Measurements from ENCODE around the gene ZBTB46. TPM values are rescaled to one million over a fixed set of nuclear protein-coding genes. Genes with fewer than 3 reads are reported as not detected.
"Not testable (repeated sequence)": the region's sequence is repeated elsewhere in the genome, so short reads cannot be mapped to it uniquely, and the experiment has no call there.

Gene ZBTB46
- polyA plus RNA-seq, 1 donor, result 18.1 TPM

- DNase-seq (ENCODE audit: low read depth), result no peak
Observed at GRCh38 chr20:63735859-63736718, 95.0 kb downstream of the ZBTB46 start, which contains the start of gene LIME1. Gene LIME1 (plus strand): TSS chr20:63736664. CDS start chr20:63737550, 886 bp downstream.

DNA sequence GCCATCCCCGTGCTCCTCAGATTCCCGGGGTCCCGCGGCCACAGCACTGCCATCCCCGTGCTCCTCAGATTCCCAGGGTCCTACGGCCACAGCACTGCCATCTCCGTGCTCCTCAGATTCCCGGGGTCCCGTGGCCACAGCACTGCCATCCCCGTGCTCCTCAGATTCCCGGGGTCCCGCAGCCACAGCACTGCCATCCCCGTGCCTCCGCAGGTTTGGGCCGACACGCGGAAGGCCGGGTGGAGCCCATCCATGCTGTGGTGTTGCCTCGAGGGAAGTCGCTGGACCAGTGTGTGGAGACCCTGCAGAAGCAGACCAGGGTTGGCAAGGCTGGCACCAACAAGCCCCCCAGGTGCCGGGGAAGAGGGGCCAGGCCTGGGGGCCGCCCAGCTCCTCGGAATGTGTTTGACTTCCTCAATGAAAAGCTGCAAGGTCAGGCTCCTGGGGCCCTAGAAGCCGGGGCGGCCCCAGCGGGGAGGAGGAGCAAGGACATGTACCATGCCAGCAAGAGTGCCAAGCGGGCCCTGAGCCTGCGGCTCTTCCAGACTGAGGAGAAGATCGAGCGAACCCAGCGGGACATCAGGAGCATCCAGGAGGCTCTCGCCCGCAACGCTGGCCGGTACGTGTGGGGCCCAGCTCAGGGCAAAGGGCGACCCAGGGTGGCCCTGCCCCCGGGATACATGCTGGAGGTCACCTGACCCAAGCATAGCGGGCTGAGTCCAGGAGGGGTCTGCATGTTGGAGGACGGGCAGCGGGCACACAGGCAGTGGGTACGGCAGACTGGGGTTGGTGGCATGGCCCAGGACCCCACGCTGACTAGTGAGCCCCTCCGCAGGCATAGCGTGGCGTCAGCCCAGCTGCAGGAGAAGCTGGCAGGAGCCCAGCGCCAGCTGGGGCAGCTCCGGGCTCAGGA, 95.9 kb downstream of the ZBTB46 start:
- DNase-seq (ENCODE audit: low read depth), result no peak

- DNase-seq (ENCODE audit: low read depth), result no peak
Observed at GRCh38 chr20:63734111-63734945, 96.7 kb downstream of the ZBTB46 start.

DNA sequence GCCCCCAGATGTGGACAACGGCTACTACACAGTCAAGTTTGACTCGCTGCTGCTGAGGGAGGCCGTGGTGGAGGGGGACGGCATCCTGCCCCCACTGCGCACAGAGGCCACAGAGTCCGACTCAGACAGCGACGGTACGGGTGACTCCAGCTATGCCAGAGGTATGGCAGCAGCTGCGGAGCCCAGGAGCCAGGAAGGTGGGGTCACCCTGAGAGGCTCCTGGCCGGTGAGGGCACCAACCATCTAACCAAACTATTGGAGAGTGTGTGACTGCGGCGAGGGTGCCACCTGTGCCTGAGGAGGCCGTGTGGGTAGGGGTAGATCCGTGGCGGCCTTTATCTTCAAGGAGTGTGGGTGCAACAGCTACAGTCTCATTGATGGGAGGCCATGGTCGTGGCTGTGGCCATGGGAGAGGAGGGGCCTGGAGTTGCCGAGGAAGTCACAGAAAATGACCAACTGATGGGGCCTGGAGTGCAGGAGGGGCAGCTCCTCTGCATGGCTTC, 97.4 kb downstream of the ZBTB46 start:
- no peak for DNase-seq (ENCODE audit: low read depth)

- DNase-seq (ENCODE audit: low read depth), result no peak
Observed at GRCh38 chr20:63733117-63733516, 97.9 kb downstream of the ZBTB46 start.

DNA sequence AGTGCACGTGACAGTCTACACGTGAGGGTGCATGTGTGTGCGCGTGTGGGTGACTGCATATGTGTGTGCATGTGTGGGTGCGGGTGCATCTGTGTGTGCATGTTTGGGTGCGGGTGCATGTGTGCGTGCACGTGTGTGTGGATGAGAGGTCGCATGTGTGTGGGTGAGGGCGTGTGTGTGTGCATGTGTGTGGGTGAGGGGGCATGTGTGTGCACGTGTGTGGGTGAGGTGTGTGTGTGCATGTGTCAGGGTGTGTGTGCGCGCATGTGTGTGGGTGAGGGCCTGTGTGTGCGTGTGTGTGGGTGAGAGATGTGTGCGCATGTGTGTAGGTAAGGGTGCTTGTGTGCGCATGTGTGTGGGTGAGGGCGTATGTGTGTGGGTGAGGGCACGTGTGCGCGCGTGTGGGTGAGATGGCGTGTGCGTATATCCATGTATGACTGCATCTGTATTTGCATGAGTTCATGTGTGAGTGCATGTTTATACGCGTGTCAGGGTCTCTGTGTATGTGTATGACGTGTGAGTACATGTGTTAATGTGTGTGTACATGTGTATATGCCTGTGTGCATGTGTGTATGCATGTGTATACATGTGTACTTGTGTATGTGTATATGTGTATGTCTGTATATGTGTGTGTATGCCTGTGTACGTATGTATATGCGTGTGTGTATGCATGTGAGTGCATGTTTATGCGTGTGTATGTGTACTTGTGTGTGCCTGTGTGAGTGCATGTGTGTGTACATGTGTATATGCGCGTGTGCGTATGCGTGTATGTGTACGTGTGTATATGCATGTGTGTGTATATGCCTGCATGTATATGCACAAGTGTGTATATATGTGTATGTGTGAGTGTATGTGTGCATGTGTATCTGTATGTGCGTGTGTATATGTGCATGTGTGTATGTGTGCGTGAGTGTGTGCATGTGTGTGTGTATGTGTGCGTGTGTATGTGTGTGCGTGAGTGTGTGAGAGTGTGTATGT, 98.7 kb downstream of the ZBTB46 start:
- DNase-seq (ENCODE audit: low read depth), result no peak

DNA sequence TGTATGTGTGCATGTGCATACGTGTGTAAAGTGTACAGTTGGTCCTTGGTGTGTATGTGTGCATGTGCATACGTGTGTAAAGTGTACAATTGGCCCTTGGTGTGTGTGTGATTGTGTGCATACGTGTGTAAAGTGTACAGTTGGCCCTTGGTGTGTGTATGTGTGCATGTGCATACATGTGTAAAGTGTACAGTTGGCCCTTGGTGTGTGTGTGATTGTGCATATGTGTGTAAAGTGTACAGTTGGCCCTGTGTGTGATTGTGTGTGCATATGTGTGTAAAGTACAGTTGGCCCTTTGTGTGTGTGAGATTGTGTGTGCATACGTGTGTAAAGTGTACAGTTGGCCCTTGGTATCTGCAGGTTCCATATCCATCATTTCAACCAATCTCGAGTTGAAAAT, 99.7 kb downstream of the ZBTB46 start:
- DNase-seq (ENCODE audit: low read depth), result no peak

GRCh38 chr20:63730189-63730733, 100.8 kb downstream of the ZBTB46 start:
- DNase-seq (ENCODE audit: low read depth), result not testable (repeated sequence)

DNA sequence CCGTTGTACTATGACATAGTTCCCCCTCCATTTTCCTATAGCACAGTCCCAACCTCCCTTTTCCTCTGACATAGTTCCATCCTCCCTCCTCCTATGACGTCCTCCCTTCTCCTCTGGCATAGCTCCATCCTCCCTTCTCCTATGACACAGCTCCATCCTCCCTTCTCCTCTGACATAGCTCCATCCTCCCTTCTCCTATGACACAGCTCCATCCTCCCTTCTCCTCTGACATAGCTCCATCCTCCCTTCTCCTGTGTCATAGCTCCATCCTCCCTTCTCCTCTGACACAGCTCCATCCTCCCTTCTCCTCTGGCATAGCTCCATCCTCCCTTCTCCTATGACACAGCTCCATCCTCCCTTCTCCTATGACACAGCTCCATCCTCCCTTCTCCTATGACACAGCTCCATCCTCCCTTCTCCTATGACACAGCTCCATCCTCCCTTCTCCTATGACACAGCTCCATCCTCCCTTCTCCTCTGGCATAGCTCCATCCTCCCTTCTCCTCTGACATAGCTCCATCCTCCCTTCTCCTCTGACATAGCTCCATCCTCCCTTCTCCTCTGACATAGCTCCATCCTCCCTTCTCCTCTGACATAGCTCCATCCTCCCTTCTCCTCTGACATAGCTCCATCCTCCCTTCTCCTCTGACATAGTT, 108.0 kb downstream of the ZBTB46 start:
- DNase-seq (ENCODE audit: low read depth), result not testable (repeated sequence)

DNA sequence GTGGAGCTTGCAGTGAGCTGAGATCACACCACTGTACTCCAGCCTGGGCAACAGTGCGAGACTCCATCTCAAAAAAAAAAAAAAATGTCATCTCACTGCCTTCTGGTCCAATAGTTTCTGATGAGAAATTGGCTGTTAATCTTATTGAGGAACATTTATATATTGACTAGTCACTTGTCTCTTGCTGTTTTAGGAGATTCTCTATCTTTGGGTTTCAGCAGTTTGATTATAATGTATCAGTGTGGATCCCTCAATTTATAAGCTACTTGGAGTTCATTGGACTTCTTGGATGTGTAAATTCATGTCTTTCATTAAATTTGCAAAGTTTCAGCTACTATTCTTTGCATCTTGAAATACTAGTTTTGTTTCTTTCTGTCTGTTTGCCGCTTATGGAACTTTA, 112.1 kb downstream of the ZBTB46 start:
- no peak for DNase-seq (ENCODE audit: low read depth)

- DNase-seq (ENCODE audit: low read depth), result no peak
Observed at GRCh38 chr20:63714858-63715257, 116.2 kb downstream of the ZBTB46 start.

DNA sequence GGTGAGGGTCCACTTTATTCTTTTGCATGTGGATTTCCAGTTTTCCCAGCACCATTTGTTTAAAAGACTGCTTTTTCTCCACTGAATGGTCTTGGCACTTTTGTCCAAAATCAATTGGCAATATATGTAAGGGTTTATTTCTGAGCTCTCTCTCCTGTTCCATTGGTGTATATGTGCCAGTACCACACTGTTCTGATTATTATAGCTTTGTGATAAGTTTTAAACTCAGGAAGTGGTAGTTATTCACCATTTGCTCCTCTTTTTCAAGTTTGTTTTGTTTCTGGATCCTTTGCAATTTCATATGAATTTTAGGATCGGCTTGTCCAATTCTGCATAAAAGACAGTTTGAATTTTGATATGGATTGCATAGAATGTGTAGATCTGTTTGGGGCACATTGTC, 118.9 kb downstream of the ZBTB46 start:
- DNase-seq (ENCODE audit: low read depth), result no peak

DNA sequence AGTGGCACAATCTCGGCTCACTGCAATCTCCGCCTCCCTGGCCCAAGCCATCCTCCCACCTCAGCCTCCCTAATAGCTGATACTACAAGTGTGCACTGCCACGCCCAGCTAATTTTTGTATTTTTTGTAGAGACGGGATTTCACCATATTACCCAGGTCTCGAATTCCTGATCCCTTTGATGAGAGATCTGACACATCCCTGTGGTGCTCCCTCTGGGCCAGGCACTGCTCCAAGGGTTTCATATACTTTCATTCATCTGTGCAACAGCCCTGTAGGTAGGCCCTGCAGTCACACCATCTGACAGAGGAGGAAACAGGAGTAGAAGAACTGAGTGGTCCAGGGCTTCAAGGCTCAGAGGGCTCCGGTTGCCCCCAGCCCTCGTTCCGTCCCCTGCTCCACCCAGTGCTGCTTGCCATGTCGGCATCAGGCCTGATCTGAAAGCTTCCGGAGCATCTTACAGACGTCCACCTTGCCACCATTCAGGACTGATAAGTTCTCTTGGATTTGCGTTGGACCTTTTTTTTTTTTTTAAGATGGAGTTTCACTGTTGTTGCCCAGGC, 119.9 kb downstream of the ZBTB46 start:
- DNase-seq (ENCODE audit: low read depth), result no peak

- no peak for DNase-seq (ENCODE audit: low read depth)
Observed at GRCh38 chr20:63709149-63709527, 121.9 kb downstream of the ZBTB46 start.

- DNase-seq (ENCODE audit: low read depth), result no peak
Observed at GRCh38 chr20:63708301-63709148, 122.5 kb downstream of the ZBTB46 start.

GRCh38 chr20:63707558-63708300, 123.3 kb downstream of the ZBTB46 start, which contains the start of the genes ARFRP1 and ZGPAT:
Gene ARFRP1 (minus strand): TSS chr20:63707976. CDS start chr20:63707091, 885 bp downstream.
Gene ZGPAT (plus strand): TSS chr20:63708039. CDS start chr20:63708581, 542 bp downstream.
- peak; percentile 38 for DNase-seq (ENCODE audit: low read depth)
